IMR-90 (cell line): ENCODE results near the gene TRIM4. TPM values are rescaled to one million over a fixed set of nuclear protein-coding genes. Genes with fewer than 3 reads are reported as not detected.

Source experiments
- ATAC-seq: fragments of 200-7000 bp; cut with Tn5 transposase; 2 replicates; pipeline ENCODE4 v1.9.1; 2020; ENCODE audit warnings: low read depth, mild to moderate bottlenecking, moderate library complexity
- BruUV-seq: library from RNA; stranded (reverse); fragments of 400-500 nt; replicated peaks from 2 replicates; lab custom pipeline; 2021; lab: Mats Ljungman, UMichigan
- CTCF ChIA-PET: fragments of 300-600 bp; formaldehyde crosslinking; extraction: SDS; loops from one replicate; lab custom pipeline; 2021; ENCODE audit warnings: antibody characterized with exemption; lab: Yijun Ruan, JAX
- POLR2A ChIA-PET: fragments of 300-600 bp; sonication (Branson Sonifier 250); formaldehyde crosslinking; loops from one replicate; lab custom pipeline; 2022; ENCODE audit warnings: antibody characterized with exemption; ENCODE audit not compliant: unreplicated experiment; lab: Charles Lee
- DNase-seq: peaks from one replicate; pipeline ENCODE4 v3.0.0; 2013
- H2AFZ ChIP-seq: replicated peaks from 2 replicates; pipeline ENCODE3; 2013; ENCODE audit warnings: low read length, mild to moderate bottlenecking; ENCODE audit not compliant: poor library complexity
- H2AK5ac ChIP-seq: 2 replicates; pipeline ENCODE4 v1.6.1; 2013; ENCODE audit warnings: low read depth, low read length, inconsistent platforms
- H2AK9ac ChIP-seq: replicated peaks from 2 replicates; pipeline ENCODE3; 2013; ENCODE audit warnings: mild to moderate bottlenecking, low read depth, low read length, moderate library complexity; ENCODE audit not compliant: poor library complexity
- H2BK120ac ChIP-seq: 2 replicates; pipeline ENCODE4 v1.6.1; 2013; ENCODE audit warnings: low read depth, low read length, inconsistent platforms
- H2BK15ac ChIP-seq: 3 replicates; pipeline ENCODE4 v1.6.1; 2013; ENCODE audit warnings: low read depth, low read length, inconsistent platforms
- H2BK20ac ChIP-seq: 2 replicates; pipeline ENCODE4 v1.6.1; 2013; ENCODE audit warnings: low read depth, mild to moderate bottlenecking, inconsistent platforms, low read length, moderate library complexity
- H2BK5ac ChIP-seq: 2 replicates; pipeline ENCODE4 v1.6.1; 2013; ENCODE audit warnings: mild to moderate bottlenecking, low read depth, low read length, inconsistent platforms; ENCODE audit not compliant: poor library complexity, severe bottlenecking
- H3K14ac ChIP-seq: replicated peaks from 2 replicates; pipeline ENCODE4 v1.6.1; 2013; ENCODE audit warnings: low read depth, low read length, inconsistent platforms
- H3K18ac ChIP-seq: 2 replicates; pipeline ENCODE4 v1.6.1; 2013; ENCODE audit warnings: low read depth, low read length, control low read depth
- H3K23ac ChIP-seq: 2 replicates; pipeline ENCODE4 v1.6.1; 2013; ENCODE audit warnings: low read depth, low read length, inconsistent platforms
- H3K27ac ChIP-seq: 2 replicates; pipeline ENCODE4 v1.5.1; 2013; ENCODE audit warnings: mild to moderate bottlenecking, control low read depth, low read length; ENCODE audit not compliant: insufficient read depth
- H3K27me3 ChIP-seq: 2 replicates; pipeline ENCODE4 v1.6.1; 2013; ENCODE audit warnings: low read length; ENCODE audit not compliant: control insufficient read depth, insufficient read depth
- H3K36me3 ChIP-seq: 2 replicates; pipeline ENCODE4 v1.6.1; 2013; ENCODE audit warnings: low read length, mixed read lengths; ENCODE audit not compliant: control insufficient read depth, insufficient read depth
- H3K4ac ChIP-seq: 2 replicates; pipeline ENCODE4 v1.6.1; 2013; ENCODE audit warnings: low read depth, low read length, inconsistent platforms
- H3K4me1 ChIP-seq: 2 replicates; pipeline ENCODE4 v1.6.1; 2013; ENCODE audit warnings: low read length, mixed read lengths; ENCODE audit not compliant: control insufficient read depth, insufficient read depth
- H3K4me2 ChIP-seq: 2 replicates; pipeline ENCODE4 v1.6.1; 2013; ENCODE audit warnings: low read depth, mild to moderate bottlenecking, control low read depth, low read length, moderate library complexity
- H3K4me3 ChIP-seq: 2 replicates; pipeline ENCODE4 v1.5.1; 2013; ENCODE audit warnings: low read depth, mild to moderate bottlenecking, control low read depth, low read length, moderate library complexity; ENCODE audit not compliant: insufficient read depth
- H3K56ac ChIP-seq: 2 replicates; pipeline ENCODE4 v1.6.1; 2013; ENCODE audit warnings: low read length, inconsistent platforms; ENCODE audit not compliant: insufficient read depth; ENCODE audit errors: extremely low read depth
- H3K79me1 ChIP-seq, 2 experiments: 2 replicates each; pipeline ENCODE4 v1.6.1; 2013; ENCODE audit warnings: low read length in 2 of 2, inconsistent platforms in 1 of 2, low read depth in 1 of 2
- H3K9ac ChIP-seq: 2 replicates; pipeline ENCODE4 v1.6.1; 2013; ENCODE audit warnings: low read depth, low read length, control low read depth
- H3K9me1 ChIP-seq: 2 replicates; pipeline ENCODE4 v1.6.1; 2013; ENCODE audit warnings: low read length, inconsistent platforms; ENCODE audit not compliant: insufficient read depth
- H3K9me3 ChIP-seq: 2 replicates; pipeline ENCODE4 v1.6.1; 2013; ENCODE audit warnings: low read length; ENCODE audit not compliant: control insufficient read depth, insufficient read depth
- H4K20me1 ChIP-seq: 2 replicates; pipeline ENCODE4 v1.6.1; 2013; ENCODE audit warnings: low read length, inconsistent platforms; ENCODE audit not compliant: insufficient read depth
- H4K5ac ChIP-seq: 2 replicates; pipeline ENCODE4 v1.6.1; 2013; ENCODE audit warnings: mild to moderate bottlenecking, low read depth, low read length, control low read depth
- H4K8ac ChIP-seq, 2 experiments: 2 replicates each; pipeline ENCODE4 v1.6.1; 2013; ENCODE audit warnings: low read depth in 2 of 2, low read length in 2 of 2, control low read depth in 1 of 2, inconsistent platforms in 1 of 2
- H4K91ac ChIP-seq: 2 replicates; pipeline ENCODE4 v1.6.1; 2013; ENCODE audit warnings: low read depth, low read length, inconsistent platforms; ENCODE audit not compliant: insufficient read depth
- BHLHE40 ChIP-seq: fragments of 150-350 bp; IDR thresholded peaks from 2 replicates; pipeline ENCODE4 v1.6.1; 2016; ENCODE audit warnings: mild to moderate bottlenecking, low read depth, low read length
- CEBPB ChIP-seq: IDR thresholded peaks from 2 replicates; pipeline ENCODE4 v1.6.1; 2012; ENCODE audit warnings: low read depth, low read length, improper control_type of control experiment
- CHD1 ChIP-seq: IDR thresholded peaks from 2 replicates; pipeline ENCODE4 v1.6.1; 2012; ENCODE audit warnings: low read depth, low read length, improper control_type of control experiment
- FOS ChIP-seq: fragments of 150-350 bp; IDR thresholded peaks from 2 replicates; pipeline ENCODE4 v1.6.1; 2016; ENCODE audit warnings: low read depth, low read length
- MAFK ChIP-seq: IDR thresholded peaks from 2 replicates; pipeline ENCODE4 v1.6.1; 2012; ENCODE audit warnings: low read depth, low read length, improper control_type of control experiment
- MAZ ChIP-seq: IDR thresholded peaks from 2 replicates; pipeline ENCODE4 v1.6.1; 2012; ENCODE audit warnings: low read depth, mild to moderate bottlenecking, low read length, improper control_type of control experiment, moderate library complexity, borderline replicate concordance
- MXI1 ChIP-seq: IDR thresholded peaks from 2 replicates; pipeline ENCODE4 v1.6.1; 2012; ENCODE audit warnings: low read depth, mild to moderate bottlenecking, low read length, moderate library complexity, borderline replicate concordance
- NFE2L2 ChIP-seq: fragments of 150-350 bp; IDR thresholded peaks from 2 replicates; pipeline ENCODE4 v1.6.1; 2016; ENCODE audit warnings: low read depth, mild to moderate bottlenecking, low read length
- POLR2A ChIP-seq: IDR thresholded peaks from 2 replicates; pipeline ENCODE4 v1.6.1; 2012; ENCODE audit warnings: mild to moderate bottlenecking, low read depth, low read length
- RAD21 ChIP-seq: IDR thresholded peaks from 2 replicates; pipeline ENCODE4 v1.6.1; 2012; ENCODE audit warnings: low read length, improper control_type of control experiment
- RCOR1 ChIP-seq: IDR thresholded peaks from 2 replicates; pipeline ENCODE4 v1.6.1; 2012; ENCODE audit warnings: mild to moderate bottlenecking, low read length, improper control_type of control experiment; ENCODE audit not compliant: insufficient replicate concordance
- RFX5 ChIP-seq: IDR thresholded peaks from 2 replicates; pipeline ENCODE4 v1.8.0; 2012; ENCODE audit warnings: low read depth, mild to moderate bottlenecking, low read length, moderate library complexity
- SMC3 ChIP-seq: fragments of 150-350 bp; IDR thresholded peaks from 2 replicates; pipeline ENCODE4 v1.6.1; 2016; ENCODE audit warnings: low read depth, mild to moderate bottlenecking, antibody characterized with exemption, low read length, moderate library complexity
- WGBS, 2 experiments: methylation state at CpG; one replicate each; pipeline versions ENCODE4 v1.1.5 to v1.1.7; 2013; ENCODE audit warnings: missing lambda C conversion rate in 2 of 2; ENCODE audit not compliant: insufficient read length in 1 of 2; ENCODE audit errors: extremely low coverage in 2 of 2; 5-methylcytosine and 5-hydroxymethylcytosine counted together
- dilution Hi-C: fragments of 300-500 bp; cut with HindIII; formaldehyde crosslinking; loops from one replicate; pipeline ENCODE4 v1.14.3; 2018; ENCODE audit warnings: low sequenced_read_pairs; ENCODE audit not compliant: unreplicated experiment
- in situ Hi-C: fragments of 300-500 bp; cut with MboI; formaldehyde crosslinking; loops from 3 replicates; pipeline ENCODE4 v1.14.3; 2019; ENCODE audit warnings: low sequenced_read_pairs, inconsistent platforms, mixed read lengths
- intact Hi-C: fragments of 100-400 bp; cut with micrococcal nuclease; formaldehyde crosslinking; loops from 2 replicates; pipeline ENCODE4 v1.10.0; 2022
- polyA plus RNA-seq, 3 experiments: library from polyadenylated mRNA; depleted of rRNA; stranded (reverse); fragments of >200 nt; gene quantifications; 2 replicates each; pipeline ENCODE4 v1.2.3, GENCODE V29; 2012; ENCODE audit warnings: low replicate concordance in 1 of 3
- total RNA-seq: library from RNA; depleted of rRNA; stranded (reverse); fragments of >200 nt; gene quantifications from 2 replicates; pipeline ENCODE4 v1.2.3, GENCODE V29; 2012
- TF ChIP-seq, protein P1 (sequence below): conservative IDR thresholded peaks from 2 replicates; pipeline ENCODE4 v1.5.1; 2012; ENCODE audit warnings: mild to moderate bottlenecking, low read depth, low read length, improper control_type of control experiment
- TF ChIP-seq, protein P2 (sequence below): fragments of 150-350 bp; IDR thresholded peaks from 2 replicates; pipeline ENCODE4 v1.6.1; 2016; ENCODE audit warnings: low read depth, mild to moderate bottlenecking, low read length, moderate library complexity, borderline replicate concordance
- TF ChIP-seq, protein P3 (sequence below): fragments of 150-350 bp; IDR thresholded peaks from 2 replicates; pipeline ENCODE4 v1.6.1; 2017; ENCODE audit warnings: mild to moderate bottlenecking, antibody characterized with exemption, low read length, low read depth

TRIM4 gene
- total and polyA plus RNA-seq, 2 of the 4 experiments (the other 2 are of a cell fraction) = 10.6 to 13.4 TPM

DNA sequence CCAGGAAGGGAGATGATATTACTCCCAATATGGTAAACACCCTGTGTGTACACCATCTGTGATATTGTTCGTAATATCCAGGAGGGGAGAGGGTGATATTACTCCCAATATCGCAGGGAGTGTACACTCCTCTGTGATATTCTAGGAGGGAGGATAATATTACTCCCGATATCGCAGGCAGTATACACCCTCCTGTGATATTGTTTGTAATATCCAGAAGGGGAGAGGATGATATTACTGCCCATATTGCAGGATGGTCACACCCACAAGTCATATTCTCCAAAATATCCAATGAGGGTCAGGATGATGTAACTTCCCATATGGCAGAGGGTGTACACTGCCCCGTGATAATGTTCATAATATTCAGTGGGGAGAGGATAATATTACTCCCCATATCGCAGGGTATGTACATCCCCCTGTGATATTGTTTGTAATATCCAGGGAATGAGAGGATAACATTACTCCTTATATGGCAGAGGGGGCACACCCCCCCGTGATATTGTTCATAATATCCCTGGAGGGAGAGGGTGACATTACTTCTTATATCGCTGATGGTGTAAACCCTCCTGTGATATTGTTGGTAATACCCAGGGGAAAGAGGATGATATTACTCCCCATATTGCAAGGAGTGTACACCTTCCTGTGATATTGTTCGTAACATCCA, 39.4 kb upstream of the TRIM4 start:
- ChIA-PET CTCF (no interaction called here), POLR2A (no interaction called here)
- DNase-seq = no peak
- H3K4me2 ChIP-seq = no peak overlapping the region
- H3K27ac ChIP-seq = no peak overlapping the region
- no peak overlapping the region for H3K56ac ChIP-seq
- H3K4me1 ChIP-seq = peaks cover under 1% of the 10 kb centered on the region; the same call in 1 of the 2 replicates
- H3K4me3 ChIP-seq = no peak overlapping the region
- no peak overlapping the region for H4K8ac ChIP-seq
- no peak overlapping the region for H4K5ac ChIP-seq
- H2BK5ac ChIP-seq = no peak overlapping the region
- H2AFZ ChIP-seq = no peak overlapping the region
- WGBS, 2 experiments = no CpG with 5 or more reads among the region's 9 CpGs
- no peak overlapping the region for H3K23ac ChIP-seq
- in situ Hi-C loops = no loop called here
- no peak overlapping the region for H3K14ac ChIP-seq
- no peaks in the 10 kb centered on the region for H4K20me1 ChIP-seq
- no peak overlapping the region for H3K9ac ChIP-seq
- no peak overlapping the region for H4K91ac ChIP-seq
- H3K36me3 ChIP-seq = no peaks in the 10 kb centered on the region
- TF ChIP-seq POLR2A (no peak), MAZ (no peak), MAFK (no peak), BHLHE40 (no peak), RAD21 (no peak), RFX5 (no peak), FOS (no peak), CHD1 (no peak), RCOR1 (no peak), CEBPB (no peak), NFE2L2 (no peak), MXI1 (no peak), SMC3 (no peak)
- TF ChIP-seq, protein P1, sequence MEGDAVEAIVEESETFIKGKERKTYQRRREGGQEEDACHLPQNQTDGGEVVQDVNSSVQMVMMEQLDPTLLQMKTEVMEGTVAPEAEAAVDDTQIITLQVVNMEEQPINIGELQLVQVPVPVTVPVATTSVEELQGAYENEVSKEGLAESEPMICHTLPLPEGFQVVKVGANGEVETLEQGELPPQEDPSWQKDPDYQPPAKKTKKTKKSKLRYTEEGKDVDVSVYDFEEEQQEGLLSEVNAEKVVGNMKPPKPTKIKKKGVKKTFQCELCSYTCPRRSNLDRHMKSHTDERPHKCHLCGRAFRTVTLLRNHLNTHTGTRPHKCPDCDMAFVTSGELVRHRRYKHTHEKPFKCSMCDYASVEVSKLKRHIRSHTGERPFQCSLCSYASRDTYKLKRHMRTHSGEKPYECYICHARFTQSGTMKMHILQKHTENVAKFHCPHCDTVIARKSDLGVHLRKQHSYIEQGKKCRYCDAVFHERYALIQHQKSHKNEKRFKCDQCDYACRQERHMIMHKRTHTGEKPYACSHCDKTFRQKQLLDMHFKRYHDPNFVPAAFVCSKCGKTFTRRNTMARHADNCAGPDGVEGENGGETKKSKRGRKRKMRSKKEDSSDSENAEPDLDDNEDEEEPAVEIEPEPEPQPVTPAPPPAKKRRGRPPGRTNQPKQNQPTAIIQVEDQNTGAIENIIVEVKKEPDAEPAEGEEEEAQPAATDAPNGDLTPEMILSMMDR = no peak
- TF ChIP-seq, protein P2, sequence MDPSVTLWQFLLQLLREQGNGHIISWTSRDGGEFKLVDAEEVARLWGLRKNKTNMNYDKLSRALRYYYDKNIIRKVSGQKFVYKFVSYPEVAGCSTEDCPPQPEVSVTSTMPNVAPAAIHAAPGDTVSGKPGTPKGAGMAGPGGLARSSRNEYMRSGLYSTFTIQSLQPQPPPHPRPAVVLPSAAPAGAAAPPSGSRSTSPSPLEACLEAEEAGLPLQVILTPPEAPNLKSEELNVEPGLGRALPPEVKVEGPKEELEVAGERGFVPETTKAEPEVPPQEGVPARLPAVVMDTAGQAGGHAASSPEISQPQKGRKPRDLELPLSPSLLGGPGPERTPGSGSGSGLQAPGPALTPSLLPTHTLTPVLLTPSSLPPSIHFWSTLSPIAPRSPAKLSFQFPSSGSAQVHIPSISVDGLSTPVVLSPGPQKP = no peak
- TF ChIP-seq, protein P3, sequence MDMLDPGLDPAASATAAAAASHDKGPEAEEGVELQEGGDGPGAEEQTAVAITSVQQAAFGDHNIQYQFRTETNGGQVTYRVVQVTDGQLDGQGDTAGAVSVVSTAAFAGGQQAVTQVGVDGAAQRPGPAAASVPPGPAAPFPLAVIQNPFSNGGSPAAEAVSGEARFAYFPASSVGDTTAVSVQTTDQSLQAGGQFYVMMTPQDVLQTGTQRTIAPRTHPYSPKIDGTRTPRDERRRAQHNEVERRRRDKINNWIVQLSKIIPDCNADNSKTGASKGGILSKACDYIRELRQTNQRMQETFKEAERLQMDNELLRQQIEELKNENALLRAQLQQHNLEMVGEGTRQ = no peak
- no peak overlapping the region for H2BK15ac ChIP-seq
- H2BK20ac ChIP-seq = no peak overlapping the region
- no peak overlapping the region for H2AK9ac ChIP-seq
- no peaks in the 10 kb centered on the region for H3K79me1 ChIP-seq
- BruUV-seq = no TSS peak
- peaks cover 9% of the 10 kb centered on the region for H3K27me3 ChIP-seq
- dilution Hi-C loops = no loop called here
- H2BK120ac ChIP-seq = no peak overlapping the region
- no peaks in the 10 kb centered on the region for H3K9me3 ChIP-seq
- ATAC-seq = no peak
- intact Hi-C loops = no loop called here
- no peak overlapping the region for H3K18ac ChIP-seq
- H3K4ac ChIP-seq = no peak overlapping the region
- no peak overlapping the region for H2AK5ac ChIP-seq
- no peaks in the 10 kb centered on the region for H3K9me1 ChIP-seq
